Gastrocnemius medialis (tissue), 4 donors: Measurements from ENCODE around the gene DCAF4. TPM values are rescaled to one million over a fixed set of nuclear protein-coding genes. Genes with fewer than 3 reads are reported as not detected.

ENCODE experiments used
- ATAC-seq, 2 donors: fragments of 150-250 bp; one replicate each; pipeline ENCODE4 v1.9.1; 2016
- DNase-seq, 2 donors: peaks; one replicate each; pipeline ENCODE4 v3.0.0-alpha.2; 2019
- H3K27ac ChIP-seq, 4 donors: fragments of 200-600 bp; sonication (generic); 1 replicate in 1 of 4; 2 replicates in 3 of 4; pipeline ENCODE4 v1.5.1; 2016 to 2018; ENCODE audit warnings: mild to moderate bottlenecking in 2 of 4, moderate library complexity in 1 of 4
- H3K27me3 ChIP-seq, 3 donors: fragments of 200-600 bp; sonication (generic) in 2 of 3; 1 replicate in 1 of 3; 2 replicates in 2 of 3; pipeline versions ENCODE4 v1.5.1 to v1.6.0; 2016 to 2019; ENCODE audit warnings: mild to moderate bottlenecking in 1 of 3, moderate library complexity in 1 of 3
- H3K36me3 ChIP-seq, 2 donors: fragments of 200-600 bp; sonication (generic) in 1 of 2; one replicate each; pipeline ENCODE4 v1.5.1; 2017 to 2018
- H3K4me1 ChIP-seq, 2 donors: fragments of 200-600 bp; sonication (generic) in 1 of 2; one replicate each; pipeline ENCODE4 v1.5.1; 2016 to 2017; ENCODE audit warnings: mild to moderate bottlenecking in 2 of 2
- H3K4me3 ChIP-seq, 4 donors: fragments of 200-600 bp; sonication (generic) in 3 of 4; 1 replicate in 1 of 4; 2 replicates in 3 of 4; pipeline ENCODE4 v1.5.1; 2016 to 2019; ENCODE audit warnings: mild to moderate bottlenecking in 2 of 4
- H3K9me3 ChIP-seq, 3 donors: fragments of 200-600 bp; sonication (generic) in 2 of 3; 1 replicate in 1 of 3; 2 replicates in 2 of 3; pipeline ENCODE4 v1.5.1; 2016 to 2019
- CTCF ChIP-seq, 5 experiments: fragments of 450-650 bp in 3 of 5; fragments of 200-600 bp in 2 of 5; sonication (generic) in 2 of 5; IDR thresholded peaks in 4 of 5; conservative IDR thresholded peaks in 1 of 5; 1 replicate in 4 of 5; 2 replicates in 1 of 5; pipeline ENCODE4 v1.5.1; 2016 to 2019; ENCODE audit warnings: antibody characterized with exemption in 5 of 5, mild to moderate bottlenecking in 3 of 5, moderate library complexity in 3 of 5
- POLR2A ChIP-seq, 2 donors: fragments of 450-650 bp; IDR thresholded peaks; one replicate each; pipeline ENCODE4 v1.6.1; 2017; ENCODE audit warnings: antibody characterized with exemption in 2 of 2, mild to moderate bottlenecking in 2 of 2, moderate library complexity in 2 of 2
- in situ Hi-C, 4 donors: fragments of 200-750 bp; cut with MboI; loops; one replicate each; pipeline versions ENCODE4 v1.15.0 to v1.8.0; 2017; ENCODE audit warnings: low sequenced_read_pairs in 4 of 4
- intact Hi-C: fragments of 100-400 bp; cut with DNase I; formaldehyde crosslinking; loops from one replicate; pipeline ENCODE4 v1.15.1; 2023; ENCODE audit warnings: low total_unique reads
- total RNA-seq, 4 donors: library from RNA; depleted of rRNA; stranded (reverse); fragments of >200 nt; gene quantifications; one replicate each; pipeline versions ENCODE4 v1.1.0 to v1.2.3, GENCODE V29; 2016

DCAF4 gene
- total RNA-seq, 4 donors from 2014 or later, result 13.9 to 38.3 (median 25.7) TPM

- H3K4me1 ChIP-seq, result no peaks in the 10 kb centered on the region
- intact Hi-C loops, result no loop called here
- in situ Hi-C loops, result no loop called here
- ATAC-seq, result no peak
- H3K4me3 ChIP-seq, result no peak overlapping the region
- no peak overlapping the region for H3K27ac ChIP-seq
- H3K9me3 ChIP-seq, result no peaks in the 10 kb centered on the region
- H3K27me3 ChIP-seq, result no peaks in the 10 kb centered on the region
- peaks cover 0 to 41% of the 10 kb centered on the region in 2 donors for H3K36me3 ChIP-seq
- TF ChIP-seq POLR2A (IDR thresholded peaks at IDR 0.05) (no peak), CTCF (IDR thresholded peaks at IDR 0.05 in 4 of 5, conservative IDR thresholded peaks at IDR 0.05 in 1 of 5) (no peak)
- DNase-seq, result no peak
These were observed 56.0 kb downstream of the DCAF4 start for GRCh38 chr14:72982146-72982708.

- H3K27ac ChIP-seq, result no peak overlapping the region
- in situ Hi-C loops, result no loop called here
- TF ChIP-seq CTCF (IDR thresholded peaks at IDR 0.05 in 4 of 5, conservative IDR thresholded peaks at IDR 0.05 in 1 of 5) (no peak), POLR2A (IDR thresholded peaks at IDR 0.05) (no peak)
- H3K9me3 ChIP-seq, result no peaks in the 10 kb centered on the region
- DNase-seq (no peak), ATAC-seq (no peak)
- H3K36me3 ChIP-seq, result peaks cover 0 to 31% of the 10 kb centered on the region in 2 donors
- H3K4me3 ChIP-seq, result no peak overlapping the region
- H3K4me1 ChIP-seq, result no peaks in the 10 kb centered on the region
- intact Hi-C loops, result no loop called here
- H3K27me3 ChIP-seq, result no peaks in the 10 kb centered on the region
These were observed 60.0 kb downstream of the DCAF4 start for GRCh38 chr14:72986214-72986613.

GRCh38 chr14:72986857-72987256, 60.6 kb downstream of the DCAF4 start:
- Histone ChIP-seq H3K27me3 (no peaks in the 10 kb centered on the region), H3K4me3 (no peak overlapping the region), H3K9me3 (no peaks in the 10 kb centered on the region), H3K36me3 (peaks cover 0 to 30% of the 10 kb centered on the region in 2 donors), H3K27ac (no peak overlapping the region), H3K4me1 (no peaks in the 10 kb centered on the region)
- in situ Hi-C loops (no loop called here), intact Hi-C loops (no loop called here)
- DNase-seq (no peak), ATAC-seq (no peak)
- TF ChIP-seq POLR2A (IDR thresholded peaks at IDR 0.05), result no peak
- TF ChIP-seq CTCF (IDR thresholded peaks at IDR 0.05 in 4 of 5, conservative IDR thresholded peaks at IDR 0.05 in 1 of 5), result no peak

- H3K4me3 ChIP-seq, result no peak overlapping the region
- intact Hi-C loops (no loop called here), in situ Hi-C loops (no loop called here)
- ATAC-seq (no peak), DNase-seq (no peak)
- no peaks in the 10 kb centered on the region for H3K27me3 ChIP-seq
- H3K27ac ChIP-seq, result no peak overlapping the region
- no peak for TF ChIP-seq POLR2A (IDR thresholded peaks at IDR 0.05)
- no peak for TF ChIP-seq CTCF (IDR thresholded peaks at IDR 0.05 in 4 of 5, conservative IDR thresholded peaks at IDR 0.05 in 1 of 5)
- H3K9me3 ChIP-seq, result no peaks in the 10 kb centered on the region
- H3K4me1 ChIP-seq, result no peaks in the 10 kb centered on the region
- H3K36me3 ChIP-seq, result peaks cover 0 to 36% of the 10 kb centered on the region in 2 donors
These were observed 63.9 kb downstream of the DCAF4 start for GRCh38 chr14:72990171-72990570.

- no peak for DNase-seq
- H3K27ac ChIP-seq, result no peak overlapping the region
- in situ Hi-C loops, result no loop called here
- TF ChIP-seq CTCF (IDR thresholded peaks at IDR 0.05 in 4 of 5, conservative IDR thresholded peaks at IDR 0.05 in 1 of 5), result no peak
- no peak for TF ChIP-seq POLR2A (IDR thresholded peaks at IDR 0.05)
- no peaks in the 10 kb centered on the region for H3K27me3 ChIP-seq
- H3K4me1 ChIP-seq, result peaks cover 0 to 3% of the 10 kb centered on the region in 2 donors
- peaks cover 0 to 51% of the 10 kb centered on the region in 2 donors for H3K36me3 ChIP-seq
- no peak for ATAC-seq
- intact Hi-C loops, result no loop called here
- no peaks in the 10 kb centered on the region for H3K9me3 ChIP-seq
- no peak overlapping the region for H3K4me3 ChIP-seq
These were observed 70.7 kb downstream of the DCAF4 start for GRCh38 chr14:72996916-72997315.
